ENCODE results near the gene NOTCH2.

GRCh38 chr1:119893238-119893791 lies 176.1 kb downstream of the NOTCH2 start:
- no peak for TF ChIP-seq POLR2A (IDR thresholded peaks at IDR 0.05)
- no peak for TF ChIP-seq CTCF (IDR thresholded peaks at IDR 0.05)

Measured in breast epithelium (tissue), 3 donors.